Ecto neural progenitor cell (in vitro differentiated cells): ENCODE data around the gene SORCS2.

Experiments used
- DNase-seq: peaks from one replicate; pipeline ENCODE4 v3.0.0-alpha.2; 2018; ENCODE audit warnings: low spot score

The SORCS2 gene

DNA sequence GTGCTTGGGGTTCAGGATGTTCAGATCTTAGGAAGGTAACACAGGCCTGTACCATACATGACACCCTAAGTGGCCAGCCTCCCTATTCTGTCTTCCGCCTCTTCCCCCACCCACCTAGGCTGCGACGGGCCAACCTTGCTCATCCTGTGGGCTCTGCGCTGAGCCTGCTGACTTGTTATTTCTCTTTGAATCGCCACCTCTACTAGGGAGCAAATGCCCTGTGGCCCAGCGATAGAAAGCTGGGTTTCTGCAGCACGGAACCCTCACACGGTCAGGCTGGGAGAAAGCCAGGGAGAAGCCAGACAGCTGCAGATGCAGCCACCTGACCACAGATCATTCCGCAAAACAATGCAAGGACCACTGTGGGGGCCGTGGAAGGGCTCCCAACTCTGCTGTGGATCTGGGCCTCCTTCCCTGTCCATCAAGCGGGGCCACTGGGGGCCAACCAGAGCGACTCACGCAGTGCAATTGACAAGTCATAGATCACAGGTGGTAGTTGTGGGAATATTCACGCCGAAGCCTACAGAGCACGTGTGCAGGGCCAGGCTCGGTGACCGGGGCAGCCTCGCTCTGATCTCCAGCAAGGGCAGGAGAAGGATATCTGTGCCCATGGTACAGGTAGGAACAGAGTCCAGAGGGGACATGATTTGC is 519.8 kb downstream of the SORCS2 start:
- DNase-seq: no peak

GRCh38 chr4:7713757-7714156 is 521.4 kb downstream of the SORCS2 start:
- no peak for DNase-seq

- DNase-seq: no peak
Observed at GRCh38 chr4:7714176-7714575, 521.8 kb downstream of the SORCS2 start.

DNA sequence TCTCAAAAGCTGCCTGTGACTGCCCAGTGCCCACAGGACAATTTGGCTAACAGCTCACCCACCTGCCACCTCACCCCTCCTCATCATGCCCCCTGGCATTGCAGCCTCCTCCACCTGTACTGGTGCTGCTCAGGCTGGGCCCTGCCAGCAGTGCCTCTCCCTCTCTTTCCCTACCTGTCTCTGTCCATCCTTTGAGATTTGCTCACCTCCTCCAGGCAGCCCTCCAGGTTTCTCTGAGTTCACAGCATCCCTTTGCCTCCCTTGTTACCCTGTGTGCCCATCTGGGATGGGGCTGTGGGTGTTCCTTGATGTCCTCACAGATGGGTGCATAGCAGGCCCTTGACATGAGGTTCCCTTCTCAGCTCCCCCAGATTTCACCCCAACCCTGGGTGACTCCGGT is 522.4 kb downstream of the SORCS2 start:
- DNase-seq: no peak

DNA sequence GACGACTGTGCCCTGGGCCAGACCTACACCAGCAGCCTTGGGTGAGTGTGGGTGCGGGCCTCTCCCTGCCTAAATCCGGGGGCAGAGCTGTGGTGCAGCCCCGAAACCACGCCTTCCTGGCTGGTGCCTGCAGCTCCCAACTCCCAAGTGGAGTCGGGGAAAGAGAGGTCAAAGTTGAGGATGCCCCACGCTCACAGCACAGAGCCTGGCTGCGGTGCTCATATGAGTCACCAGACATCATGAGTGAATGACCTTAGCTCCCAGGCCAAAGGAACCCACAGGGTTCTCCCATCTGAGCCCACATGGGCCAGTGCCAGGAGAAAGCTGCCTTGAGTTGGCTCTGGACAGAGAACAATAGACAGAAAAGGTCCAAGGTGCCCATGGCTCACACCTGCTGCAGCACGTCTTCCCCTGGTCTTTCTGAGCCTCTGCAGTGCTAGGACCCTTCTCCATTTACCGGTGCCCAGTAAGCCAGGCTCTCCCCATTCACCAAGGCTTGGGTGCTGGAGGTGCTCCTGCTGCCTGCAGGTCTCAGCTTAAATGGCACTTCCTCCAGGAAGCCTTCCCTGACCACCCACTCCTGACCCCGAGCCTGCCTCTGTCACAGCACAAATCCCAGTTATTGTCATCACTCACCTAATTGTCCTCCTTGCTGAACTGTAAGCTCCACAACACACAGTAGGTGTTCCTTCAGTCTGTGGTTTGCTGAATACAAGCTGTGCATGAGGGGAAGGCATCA is 523.1 kb downstream of the SORCS2 start:
- DNase-seq: no peak

DNA sequence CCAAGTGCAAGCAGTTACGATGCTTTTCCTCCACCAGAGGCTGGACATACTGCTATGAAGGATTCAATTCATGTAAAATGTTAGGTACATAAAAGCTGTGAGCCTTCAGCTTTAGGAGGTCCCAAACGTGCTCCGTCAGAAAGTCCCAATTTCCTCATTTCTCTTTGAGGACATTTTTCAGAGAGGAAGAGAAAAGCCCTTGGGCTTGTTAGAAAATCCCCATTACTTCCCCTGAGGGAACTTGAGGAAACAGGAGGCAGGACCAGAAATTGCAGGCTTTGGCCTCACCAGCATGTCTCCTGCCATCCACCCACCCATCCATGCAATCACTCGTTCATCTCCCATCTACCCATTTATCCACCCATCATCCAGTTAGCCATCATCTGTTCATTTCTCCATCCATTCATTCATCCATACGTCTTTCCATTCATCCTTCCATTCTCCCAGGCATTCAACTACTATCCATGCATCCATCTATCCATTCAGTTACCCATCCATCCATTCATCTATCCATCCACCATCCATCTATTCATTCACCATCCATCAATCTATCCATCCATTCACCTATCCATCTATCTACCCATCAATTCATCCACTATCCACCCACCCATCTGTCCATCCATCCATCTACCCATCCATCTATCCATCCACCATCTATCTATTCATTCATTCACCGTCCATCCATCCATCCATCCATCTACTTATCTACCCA is 523.8 kb downstream of the SORCS2 start:
- DNase-seq: no peak

DNA sequence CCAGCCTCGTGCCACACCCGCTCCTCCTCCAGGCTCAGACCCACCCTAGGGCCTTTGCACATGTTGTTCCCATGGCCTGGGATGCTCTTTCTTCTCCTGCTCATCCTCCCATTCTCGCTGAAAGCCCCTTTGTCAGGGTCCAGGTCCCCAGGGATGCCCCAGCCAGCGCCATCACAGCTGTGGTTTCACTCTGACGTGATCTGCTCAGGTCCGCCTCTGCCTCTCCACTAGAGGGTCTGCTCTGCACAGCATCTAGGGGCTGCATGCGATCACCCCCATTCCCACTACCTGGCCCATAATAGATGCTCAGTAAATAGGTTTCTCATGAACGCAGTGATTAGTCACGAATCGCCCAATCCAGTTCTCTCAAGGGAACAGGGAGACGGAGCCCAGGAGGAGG is 524.8 kb downstream of the SORCS2 start:
- DNase-seq: no peak

DNA sequence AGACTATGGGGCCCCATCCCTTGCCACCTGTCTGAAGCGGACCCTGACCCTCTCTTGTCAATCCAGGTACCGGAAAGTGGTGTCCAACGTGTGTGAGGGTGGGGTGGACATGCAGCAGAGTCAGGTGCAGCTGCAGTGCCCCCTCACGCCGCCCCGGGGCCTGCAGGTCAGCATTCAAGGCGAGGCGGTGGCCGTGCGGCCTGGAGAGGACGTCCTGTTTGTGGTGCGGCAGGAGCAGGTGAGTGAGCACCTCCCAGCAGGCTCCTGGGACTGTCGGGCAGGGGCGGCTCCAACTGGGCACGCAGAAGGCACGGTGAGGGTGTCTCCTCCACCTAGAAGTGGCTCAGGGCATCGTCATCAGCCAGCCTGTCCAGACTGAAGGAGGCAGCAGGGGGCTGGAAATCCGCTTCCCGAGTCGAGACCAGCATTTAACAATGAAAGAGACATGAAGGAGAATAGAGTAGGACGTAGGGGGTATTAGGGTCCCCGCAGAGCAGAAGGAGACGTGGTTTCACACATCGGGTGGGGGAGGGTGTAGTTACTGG is 525.7 kb downstream of the SORCS2 start:
- no peak for DNase-seq

DNA sequence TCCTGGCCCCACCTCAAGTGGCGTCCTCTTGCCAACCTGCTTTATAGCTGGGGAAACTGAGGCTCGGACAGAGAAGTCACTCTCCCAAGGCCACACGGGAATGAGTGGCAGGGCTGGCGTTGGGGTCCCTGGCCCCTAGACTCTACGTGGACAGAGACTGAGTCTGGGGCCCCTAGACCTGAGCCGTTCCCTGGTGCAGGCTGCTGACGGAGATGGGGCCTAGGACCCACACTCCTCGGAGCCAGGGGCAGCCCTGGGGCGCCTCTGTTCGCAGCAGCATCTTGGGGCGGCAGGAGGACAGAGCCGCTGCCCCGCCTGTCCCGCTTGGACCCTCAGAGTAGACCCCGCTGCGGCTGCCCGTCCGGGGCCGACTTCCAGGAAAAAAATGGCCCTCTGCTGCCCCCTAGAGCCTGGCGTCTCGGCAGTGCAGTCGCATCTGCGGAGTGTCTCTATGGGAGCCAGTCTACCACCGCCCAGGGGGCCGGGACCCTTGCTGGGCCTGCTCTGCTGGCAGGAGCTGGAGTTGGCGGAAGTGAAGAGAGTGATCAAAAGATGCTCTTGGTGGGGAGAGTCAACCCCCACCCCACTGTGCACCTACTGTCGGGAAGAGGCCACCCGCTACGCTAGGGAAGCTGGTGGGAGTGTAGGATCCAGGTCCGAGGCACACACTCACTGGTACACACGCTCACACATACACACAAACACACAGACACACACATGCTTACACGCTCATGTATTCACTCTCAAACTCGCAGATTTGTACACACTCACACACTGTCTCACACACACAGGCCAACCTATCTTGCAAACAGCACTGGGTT is 527.2 kb downstream of the SORCS2 start:
- peak; percentile 90 for DNase-seq

GRCh38 chr4:7721984-7722551 is 529.7 kb downstream of the SORCS2 start:
- DNase-seq: no peak

GRCh38 chr4:7722766-7723387 is 530.5 kb downstream of the SORCS2 start:
- no peak for DNase-seq

GRCh38 chr4:7723625-7724024 is 531.3 kb downstream of the SORCS2 start:
- no peak for DNase-seq

DNA sequence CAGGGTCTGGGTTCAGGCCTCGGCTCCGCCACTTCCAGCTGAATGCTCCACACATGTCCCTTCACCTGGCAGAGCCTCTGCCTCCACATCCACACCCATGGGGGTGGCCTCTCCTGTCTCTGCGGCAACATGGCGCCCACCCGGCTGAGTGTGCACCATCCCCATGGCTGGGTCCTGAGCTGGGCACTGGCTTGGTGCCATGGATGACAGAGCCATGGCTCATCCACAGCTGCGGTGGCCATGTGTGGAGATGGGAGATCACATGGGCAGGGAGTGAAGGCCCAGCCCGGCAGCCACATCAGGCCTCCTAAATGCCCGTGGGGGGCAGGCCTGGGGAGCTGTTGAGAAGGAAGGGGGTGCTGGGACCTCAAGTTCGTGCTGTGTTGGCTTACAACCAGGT is 533.6 kb downstream of the SORCS2 start:
- DNase-seq: no peak

- no peak for DNase-seq
Observed at GRCh38 chr4:7726665-7727413, 534.5 kb downstream of the SORCS2 start.

GRCh38 chr4:7727749-7728148 is 535.4 kb downstream of the SORCS2 start:
- no peak for DNase-seq

- no peak for DNase-seq
Observed at GRCh38 chr4:7731437-7731836, 539.1 kb downstream of the SORCS2 start.

DNA sequence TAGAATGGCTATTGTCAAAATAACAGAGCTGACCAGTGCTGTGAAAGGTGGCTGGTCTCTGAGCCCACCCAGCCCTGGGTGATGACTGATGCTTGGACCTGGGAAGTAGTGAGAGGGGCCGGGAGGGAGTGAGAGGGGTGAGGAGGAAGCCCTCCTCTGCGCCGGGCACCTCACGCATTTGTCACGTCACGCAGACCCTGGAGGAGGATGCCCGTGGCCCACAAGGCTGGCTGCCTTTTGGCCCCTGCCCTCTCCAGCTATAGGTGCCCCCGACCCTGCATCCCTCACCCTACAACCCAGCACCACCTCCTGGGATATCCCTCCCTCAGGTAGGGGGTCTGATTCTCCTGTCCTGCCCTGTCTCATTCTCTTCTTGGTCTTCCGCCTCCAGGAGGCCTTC is 539.9 kb downstream of the SORCS2 start:
- DNase-seq: no peak

- no peak for DNase-seq
Observed at GRCh38 chr4:7733201-7733600, 540.9 kb downstream of the SORCS2 start.

DNA sequence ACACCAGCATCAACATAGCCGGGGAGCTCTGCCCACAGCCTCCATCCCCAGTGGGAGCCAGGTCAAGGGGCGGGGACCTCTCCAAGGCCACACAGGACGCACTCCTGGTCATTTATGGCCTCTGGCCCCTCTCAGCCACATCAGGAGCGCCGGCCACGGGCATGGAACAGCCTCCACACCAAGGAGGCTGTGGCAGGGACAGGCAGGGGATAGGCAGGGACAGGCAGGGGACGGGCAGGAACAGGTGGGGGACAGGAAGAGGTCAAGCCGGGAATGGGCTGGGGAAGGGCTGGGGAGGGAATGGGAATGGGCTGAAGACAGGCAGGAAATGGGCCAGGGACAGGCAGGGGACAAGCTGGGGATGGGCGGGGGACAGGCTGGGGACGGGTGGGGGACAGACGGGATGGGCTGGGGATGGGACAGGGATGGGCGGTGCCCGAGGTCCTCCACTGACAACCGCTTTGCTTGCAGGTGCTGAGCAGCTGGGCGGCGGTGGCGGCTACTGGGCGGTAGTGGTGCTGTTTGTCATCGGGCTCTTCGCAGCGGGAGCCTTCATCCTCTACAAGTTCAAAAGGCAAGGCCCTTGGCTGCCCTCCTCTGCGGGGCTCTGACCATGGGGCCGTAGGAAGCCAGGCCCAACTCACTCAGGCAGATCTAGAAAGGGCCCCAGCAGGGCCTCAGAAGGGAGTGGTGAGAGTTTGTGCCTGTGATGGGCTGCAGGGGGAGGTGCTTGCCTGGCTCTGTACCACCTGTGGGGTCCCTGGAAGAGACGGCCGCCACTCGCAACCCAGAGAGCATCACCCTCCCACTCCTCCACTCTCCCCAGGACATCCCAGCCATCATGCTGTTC is 541.7 kb downstream of the SORCS2 start:
- DNase-seq: no peak
